Activated CD8-positive, alpha-beta T cell treated with anti-CD3 and anti-CD28 coated beads for 36 hours (primary cell): Measurements from ENCODE around the gene PTPRJ. TPM values are rescaled to one million over a fixed set of nuclear protein-coding genes. Genes with fewer than 3 reads are reported as not detected.
"Not testable (repeated sequence)": the region's sequence is repeated elsewhere in the genome, so short reads cannot be mapped to it uniquely, and the experiment has no call there.

Source experiments
- ATAC-seq: fragments of 200-7000 bp; cut with Tn5 transposase; one replicate; pipeline ENCODE4 v1.10.0; 2021; ENCODE audit warnings: mild to moderate bottlenecking, moderate library complexity
- CTCF ChIA-PET: fragments of 350-600 bp; sonication (Branson Sonifier 250); formaldehyde crosslinking; loops from one replicate; lab custom pipeline; 2021; ENCODE audit warnings: antibody characterized with exemption; lab: Charles Lee
- POLR2A ChIA-PET: fragments of 350-600 bp; sonication (Branson Sonifier 250); formaldehyde crosslinking; loops from one replicate; lab custom pipeline; 2021; ENCODE audit warnings: antibody characterized with exemption; lab: Charles Lee
- DNase-seq: peaks from one replicate; pipeline ENCODE4 v3.0.0-alpha.2; 2020
- H3K27ac Mint-ChIP-seq: one replicate; pipeline ENCODE4 v1.8.0; 2021; ENCODE audit warnings: mild to moderate bottlenecking, mixed read lengths
- H3K27me3 Mint-ChIP-seq: one replicate; pipeline ENCODE4 v1.8.0; 2021; ENCODE audit warnings: mixed read lengths
- H3K36me3 Mint-ChIP-seq: one replicate; pipeline ENCODE4 v1.8.0; 2021; ENCODE audit warnings: low read depth, mixed read lengths
- H3K4me1 Mint-ChIP-seq: one replicate; pipeline ENCODE4 v1.8.0; 2021; ENCODE audit warnings: low read depth, mixed read lengths
- H3K4me3 Mint-ChIP-seq: one replicate; pipeline ENCODE4 v1.8.0; 2021; ENCODE audit warnings: mild to moderate bottlenecking, moderate library complexity, mixed read lengths
- H3K9me3 Mint-ChIP-seq: one replicate; pipeline ENCODE4 v1.8.0; 2021; ENCODE audit warnings: mixed read lengths
- intact Hi-C: fragments of 100-400 bp; cut with micrococcal nuclease; formaldehyde crosslinking; loops from one replicate; pipeline ENCODE4 v1.10.0; 2022
- total RNA-seq, 2 experiments: library from RNA; stranded (reverse); gene quantifications; one replicate each; pipeline ENCODE4 v1.2.3, GENCODE V29; 2021
- TF ChIP-seq, protein P1 (sequence below): fragments of 200-600 bp; IDR thresholded peaks from one replicate; pipeline ENCODE4 v1.8.0; 2022; ENCODE audit warnings: antibody characterized with exemption, mild to moderate bottlenecking

Gene PTPRJ
- total RNA-seq, 2 experiments from 2014 or later = 21.5 to 23.4 TPM

DNA sequence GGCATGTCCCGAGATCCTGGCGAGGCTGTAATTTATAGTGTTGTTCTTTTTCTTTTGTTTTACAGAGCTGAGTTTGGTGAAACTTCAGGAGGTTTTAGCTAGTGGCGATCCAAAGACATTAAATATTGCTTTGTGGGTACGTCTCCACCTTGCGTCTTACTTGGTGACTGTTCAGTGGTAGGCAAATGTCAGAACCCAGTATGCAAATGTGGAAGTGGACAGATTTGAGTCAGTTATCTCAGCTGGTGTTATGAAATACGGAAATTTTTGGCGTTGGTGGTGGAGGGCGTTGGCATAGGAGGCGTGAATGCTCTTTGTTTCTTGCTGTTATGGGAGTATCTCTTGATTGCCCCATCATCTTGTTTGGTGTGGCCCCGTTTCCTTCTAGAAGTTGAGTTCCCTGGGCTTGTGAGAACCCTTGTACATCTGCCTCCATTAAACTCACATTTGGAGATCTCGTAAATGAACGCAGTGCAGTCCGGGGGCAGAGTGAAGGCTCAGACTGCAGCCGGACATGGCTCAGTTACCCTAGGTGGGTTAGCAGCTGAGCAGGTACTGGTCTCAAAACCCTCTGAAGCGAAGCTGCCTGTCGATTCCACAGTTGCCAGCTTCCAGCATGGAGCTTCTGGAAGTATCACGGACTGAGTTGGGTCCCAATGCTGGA lies 39.9 kb downstream of the PTPRJ start:
- POLR2A ChIA-PET = interaction anchor here (1.2 kb wide), 2 partner anchors 22 to 85 kb away, joined by 3 read pairs; no protein-coding TSS in a partner anchor
- H3K4me3 Mint-ChIP-seq = peak overlapping the region; percentile 4
- DNase-seq = peak; percentile 73

DNA sequence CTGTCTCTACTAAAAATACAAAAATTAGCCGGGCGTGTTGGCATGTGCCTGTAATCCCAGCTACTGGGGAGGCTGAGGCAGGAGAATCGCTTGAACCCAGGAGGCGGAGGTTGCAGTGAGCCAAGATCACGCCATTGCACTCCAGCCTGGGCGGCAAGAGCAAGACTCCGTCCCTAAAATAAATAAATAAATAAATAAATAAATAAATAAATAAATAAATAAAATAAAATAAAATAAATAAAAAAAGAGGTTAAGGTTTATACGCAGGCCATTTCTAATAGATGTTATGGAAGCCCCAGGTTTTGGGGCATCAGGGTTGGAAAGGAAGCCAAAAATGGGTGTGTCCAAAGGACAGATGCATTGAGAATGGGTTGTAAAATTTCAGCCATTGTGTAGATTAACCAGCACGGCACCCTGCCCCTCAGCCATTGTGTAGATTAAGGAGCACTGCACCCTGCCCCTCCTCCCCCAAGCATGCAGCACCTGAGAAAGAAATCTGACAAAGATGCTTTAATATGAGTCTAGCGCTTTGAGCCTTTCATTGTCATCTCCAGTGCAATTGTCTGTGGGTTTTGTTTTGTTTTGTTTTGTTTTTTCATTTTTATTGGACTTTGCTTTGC lies 41.0 kb downstream of the PTPRJ start:
- H3K27ac Mint-ChIP-seq, H3K9me3 Mint-ChIP-seq, H3K27me3 Mint-ChIP-seq, intact Hi-C loops, H3K4me3 Mint-ChIP-seq, DNase-seq, ATAC-seq, H3K36me3 Mint-ChIP-seq: not testable (repeated sequence)
- H3K4me1 Mint-ChIP-seq = peaks cover 55% of the 10 kb centered on the region
- POLR2A ChIA-PET = interaction anchor here (1.2 kb wide), 1 partner anchor 84 kb away, joined by 3 read pairs; no protein-coding TSS in a partner anchor
- CTCF ChIA-PET = interaction anchor here (3.2 kb wide), 1 partner anchor 12 kb away, joined by 12 read pairs; no protein-coding TSS in a partner anchor

More for the DNA sequence above, 39.9 kb downstream of the PTPRJ start:
- Mint-ChIP-seq H3K36me3 (peaks cover 6% of the 10 kb centered on the region), H3K27me3 (no peaks in the 10 kb centered on the region), H3K9me3 (no peaks in the 10 kb centered on the region), H3K27ac (peak overlapping the region; percentile 73), H3K4me1 (peaks cover 57% of the 10 kb centered on the region)
- TF ChIP-seq, protein P1, sequence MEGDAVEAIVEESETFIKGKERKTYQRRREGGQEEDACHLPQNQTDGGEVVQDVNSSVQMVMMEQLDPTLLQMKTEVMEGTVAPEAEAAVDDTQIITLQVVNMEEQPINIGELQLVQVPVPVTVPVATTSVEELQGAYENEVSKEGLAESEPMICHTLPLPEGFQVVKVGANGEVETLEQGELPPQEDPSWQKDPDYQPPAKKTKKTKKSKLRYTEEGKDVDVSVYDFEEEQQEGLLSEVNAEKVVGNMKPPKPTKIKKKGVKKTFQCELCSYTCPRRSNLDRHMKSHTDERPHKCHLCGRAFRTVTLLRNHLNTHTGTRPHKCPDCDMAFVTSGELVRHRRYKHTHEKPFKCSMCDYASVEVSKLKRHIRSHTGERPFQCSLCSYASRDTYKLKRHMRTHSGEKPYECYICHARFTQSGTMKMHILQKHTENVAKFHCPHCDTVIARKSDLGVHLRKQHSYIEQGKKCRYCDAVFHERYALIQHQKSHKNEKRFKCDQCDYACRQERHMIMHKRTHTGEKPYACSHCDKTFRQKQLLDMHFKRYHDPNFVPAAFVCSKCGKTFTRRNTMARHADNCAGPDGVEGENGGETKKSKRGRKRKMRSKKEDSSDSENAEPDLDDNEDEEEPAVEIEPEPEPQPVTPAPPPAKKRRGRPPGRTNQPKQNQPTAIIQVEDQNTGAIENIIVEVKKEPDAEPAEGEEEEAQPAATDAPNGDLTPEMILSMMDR = no peak
- intact Hi-C loops = no loop called here
- CTCF ChIA-PET = interaction anchor here (1.0 to 3.2 kb wide), 8 partner anchors 11 to 88 kb away, joined by 4 to 12 read pairs (median 5); no protein-coding TSS in a partner anchor
- peak; percentile 50 for ATAC-seq

DNA sequence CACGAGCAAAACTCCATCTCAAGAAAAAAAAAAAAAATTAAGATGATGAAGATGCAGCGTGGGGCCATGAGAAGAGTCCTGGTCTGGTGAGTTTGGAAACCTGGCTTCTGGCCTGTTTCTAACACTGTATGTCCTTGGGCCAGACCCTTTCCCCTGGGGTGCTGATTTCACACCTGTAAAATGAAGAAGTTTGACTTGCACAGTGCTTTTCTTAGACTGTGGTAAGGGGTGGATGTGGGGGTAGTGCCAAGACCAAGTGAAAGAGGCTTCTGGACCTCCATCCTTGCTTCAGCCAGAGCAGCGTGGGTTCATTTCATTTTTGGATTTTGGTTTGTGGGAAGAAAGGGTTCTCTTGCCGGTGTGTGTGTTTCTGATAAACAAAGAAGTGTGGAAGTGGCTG lies 42.1 kb downstream of the PTPRJ start:
- Mint-ChIP-seq H3K27ac (no peak overlapping the region), H3K36me3 (peaks cover 6% of the 10 kb centered on the region), H3K4me3 (no peak overlapping the region), H3K4me1 (peaks cover 45% of the 10 kb centered on the region), H3K9me3 (no peaks in the 10 kb centered on the region), H3K27me3 (no peaks in the 10 kb centered on the region)
- ChIA-PET CTCF (no interaction called here), POLR2A (no interaction called here)
- ATAC-seq = no peak
- DNase-seq = no peak
- intact Hi-C loops = no loop called here
- TF ChIP-seq, protein P1 = no peak

DNA sequence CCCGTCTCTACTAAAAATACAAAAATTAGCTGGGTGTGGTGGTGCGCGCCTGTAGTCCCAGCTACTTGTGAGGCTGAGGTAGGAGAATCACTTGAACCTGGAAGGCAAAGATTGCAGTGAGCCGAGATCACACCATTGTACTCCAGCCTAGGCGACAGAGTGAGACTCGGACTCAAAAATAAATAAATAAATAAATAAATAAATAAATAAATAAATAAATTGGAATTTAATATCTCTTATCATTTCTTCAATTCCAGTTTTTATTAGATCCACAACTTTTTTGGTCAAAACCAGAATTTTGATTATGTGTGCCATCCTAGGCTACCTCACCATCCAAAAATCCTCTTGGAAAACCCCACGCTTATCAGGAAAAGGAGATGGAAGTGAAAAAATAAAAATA lies 43.2 kb downstream of the PTPRJ start:
- POLR2A ChIA-PET = interaction anchor here (1.1 kb wide), 1 partner anchor 9 kb away, joined by 3 read pairs; no protein-coding TSS in a partner anchor
- CTCF ChIA-PET, H3K9me3 Mint-ChIP-seq, intact Hi-C loops, H3K36me3 Mint-ChIP-seq, ATAC-seq, DNase-seq, H3K4me3 Mint-ChIP-seq, H3K27ac Mint-ChIP-seq, H3K27me3 Mint-ChIP-seq: not testable (repeated sequence)
- H3K4me1 Mint-ChIP-seq = peaks cover 37% of the 10 kb centered on the region

DNA sequence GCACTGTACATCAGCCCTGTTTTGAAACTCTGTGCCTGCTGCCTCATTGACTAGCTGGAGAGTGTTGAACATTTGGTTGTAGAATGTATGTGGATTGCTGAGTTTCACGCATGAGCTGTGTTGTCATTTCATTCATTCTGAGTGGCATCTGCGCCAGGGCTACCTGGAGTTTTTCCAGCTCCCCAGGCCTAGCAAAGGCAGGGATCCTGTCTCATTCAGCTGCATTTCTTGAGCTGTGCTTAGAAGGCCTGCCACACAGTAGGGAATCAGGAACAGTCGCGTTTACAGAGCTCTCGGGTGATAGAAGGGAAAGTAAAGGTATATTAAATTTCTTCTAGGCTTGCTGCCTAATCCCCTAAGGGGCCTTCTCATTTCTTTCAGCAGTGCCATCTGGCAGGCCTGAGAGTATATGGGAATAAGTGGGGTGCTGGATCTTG lies 44.3 kb downstream of the PTPRJ start:
- CTCF ChIA-PET = interaction anchor here (1.0 to 2.3 kb wide), 3 partner anchors 12 to 90 kb away, joined by 3 to 8 read pairs (median 4); no protein-coding TSS in a partner anchor

More for the DNA sequence above, 44.3 kb downstream of the PTPRJ start:
- DNase-seq = no peak
- Mint-ChIP-seq H3K36me3 (peaks cover 10% of the 10 kb centered on the region), H3K4me3 (no peak overlapping the region), H3K27ac (no peak overlapping the region), H3K9me3 (no peaks in the 10 kb centered on the region), H3K4me1 (peaks cover 36% of the 10 kb centered on the region), H3K27me3 (no peaks in the 10 kb centered on the region)
- TF ChIP-seq, protein P1 = no peak
- POLR2A ChIA-PET = interaction anchor here (0.8 to 1.3 kb wide), 3 partner anchors 10 to 23 kb away, joined by 3 to 4 read pairs (median 3); no protein-coding TSS in a partner anchor
- intact Hi-C loops = no loop called here
- ATAC-seq = no peak
